Embryonic facial prominence (tissue), 1 donor: ENCODE measurements around the gene MED13.
"Not testable (repeated sequence)": the region's sequence is repeated elsewhere in the genome, so short reads cannot be mapped to it uniquely, and the experiment has no call there.

ENCODE experiments used
- DNase-seq: peaks from one replicate; pipeline ENCODE4 v3.0.0-alpha.2; 2016; ENCODE audit errors: extremely low spot score

MED13 gene

GRCh38 chr17:61907361-61907760, 157.7 kb downstream of the MED13 start:
- no peak for DNase-seq

- DNase-seq, result no peak
These were observed 160.9 kb downstream of the MED13 start for GRCh38 chr17:61904094-61904710.

- no peak for DNase-seq
These were observed 161.8 kb downstream of the MED13 start for GRCh38 chr17:61903251-61903650.

- DNase-seq, result no peak
These were observed 167.4 kb downstream of the MED13 start for GRCh38 chr17:61897548-61898180.

GRCh38 chr17:61895391-61895790, 169.7 kb downstream of the MED13 start:
- DNase-seq, result no peak

GRCh38 chr17:61894310-61894709, 170.8 kb downstream of the MED13 start:
- DNase-seq, result not testable (repeated sequence)
